WERI-Rb-1 (cell line): ENCODE data around the gene NAT16.
"Not testable (repeated sequence)": the region's sequence is repeated elsewhere in the genome, so short reads cannot be mapped to it uniquely, and the experiment has no call there.

Experiments used
- DNase-seq: peaks from one replicate; pipeline ENCODE4 v3.0.0-alpha.2; 2020
- H3K27ac ChIP-seq: fragments of 250-450 bp; sonication (Bioruptor Pico); 2 replicates; pipeline ENCODE4 v1.5.1; 2020; ENCODE audit warnings: mild to moderate bottlenecking, moderate library complexity
- H3K27me3 ChIP-seq: fragments of 250-450 bp; sonication (Bioruptor Pico); 2 replicates; pipeline ENCODE4 v1.5.1; 2021; ENCODE audit warnings: mild to moderate bottlenecking, low read depth, moderate library complexity; ENCODE audit not compliant: insufficient read depth, severe bottlenecking
- H3K36me3 ChIP-seq: fragments of 250-450 bp; sonication (Bioruptor Pico); 2 replicates; pipeline ENCODE4 v1.5.1; 2020; ENCODE audit warnings: mild to moderate bottlenecking, moderate library complexity
- H3K4me3 ChIP-seq: 2 replicates; pipeline ENCODE4 v1.5.1; 2011; ENCODE audit warnings: low read depth, mild to moderate bottlenecking, control low read depth, low read length
- H3K9me3 ChIP-seq: fragments of 250-450 bp; sonication (Bioruptor Pico); 2 replicates; pipeline ENCODE4 v1.5.1; 2021; ENCODE audit warnings: mild to moderate bottlenecking, moderate library complexity; ENCODE audit not compliant: severe bottlenecking
- TF ChIP-seq, protein P1 (sequence below): IDR thresholded peaks from 2 replicates; pipeline ENCODE4 v1.5.1; 2011; ENCODE audit warnings: low read depth, mild to moderate bottlenecking, control low read depth, inconsistent platforms, low read length

Gene NAT16

DNA sequence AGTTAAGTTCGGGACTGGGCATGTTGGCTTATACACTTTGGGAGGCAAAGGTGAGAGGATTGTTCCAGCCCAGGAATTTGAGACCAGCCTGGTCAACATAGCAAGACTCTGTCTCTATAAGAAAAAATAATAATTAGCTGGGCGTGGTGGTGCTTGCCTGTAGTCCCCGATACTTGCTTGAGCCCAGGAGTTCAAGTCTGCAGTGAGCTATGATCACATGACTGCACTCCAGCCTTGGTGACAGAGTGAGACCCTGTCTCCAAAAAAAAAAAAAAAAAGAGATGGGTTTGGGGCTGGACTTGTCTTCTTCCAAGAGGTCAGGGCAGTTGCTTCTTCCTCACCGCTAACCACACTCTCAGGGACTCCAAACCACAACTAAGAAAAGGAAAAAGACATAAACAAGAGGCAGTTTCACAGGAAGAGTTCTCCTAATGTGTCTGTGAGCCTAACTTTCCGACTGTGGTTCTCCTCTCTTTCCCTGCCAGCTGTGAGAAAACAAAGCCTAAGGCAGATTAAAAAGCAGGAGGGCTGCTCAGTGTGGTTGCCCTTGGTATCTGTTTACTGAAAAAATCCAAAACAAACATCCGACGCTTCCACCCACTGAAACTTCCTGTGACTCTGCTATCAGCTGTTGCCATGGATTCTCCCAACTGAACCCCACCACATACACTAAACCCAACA is 55.6 kb downstream of the NAT16 start:
- Histone ChIP-seq H3K27me3 (peaks cover 91% of the 10 kb centered on the region), H3K9me3 (peaks cover 4% of the 10 kb centered on the region), H3K27ac (no peak overlapping the region), H3K4me3 (no peak overlapping the region), H3K36me3 (no peaks in the 10 kb centered on the region)
- TF ChIP-seq, protein P1, sequence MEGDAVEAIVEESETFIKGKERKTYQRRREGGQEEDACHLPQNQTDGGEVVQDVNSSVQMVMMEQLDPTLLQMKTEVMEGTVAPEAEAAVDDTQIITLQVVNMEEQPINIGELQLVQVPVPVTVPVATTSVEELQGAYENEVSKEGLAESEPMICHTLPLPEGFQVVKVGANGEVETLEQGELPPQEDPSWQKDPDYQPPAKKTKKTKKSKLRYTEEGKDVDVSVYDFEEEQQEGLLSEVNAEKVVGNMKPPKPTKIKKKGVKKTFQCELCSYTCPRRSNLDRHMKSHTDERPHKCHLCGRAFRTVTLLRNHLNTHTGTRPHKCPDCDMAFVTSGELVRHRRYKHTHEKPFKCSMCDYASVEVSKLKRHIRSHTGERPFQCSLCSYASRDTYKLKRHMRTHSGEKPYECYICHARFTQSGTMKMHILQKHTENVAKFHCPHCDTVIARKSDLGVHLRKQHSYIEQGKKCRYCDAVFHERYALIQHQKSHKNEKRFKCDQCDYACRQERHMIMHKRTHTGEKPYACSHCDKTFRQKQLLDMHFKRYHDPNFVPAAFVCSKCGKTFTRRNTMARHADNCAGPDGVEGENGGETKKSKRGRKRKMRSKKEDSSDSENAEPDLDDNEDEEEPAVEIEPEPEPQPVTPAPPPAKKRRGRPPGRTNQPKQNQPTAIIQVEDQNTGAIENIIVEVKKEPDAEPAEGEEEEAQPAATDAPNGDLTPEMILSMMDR: no peak
- DNase-seq: no peak

DNA sequence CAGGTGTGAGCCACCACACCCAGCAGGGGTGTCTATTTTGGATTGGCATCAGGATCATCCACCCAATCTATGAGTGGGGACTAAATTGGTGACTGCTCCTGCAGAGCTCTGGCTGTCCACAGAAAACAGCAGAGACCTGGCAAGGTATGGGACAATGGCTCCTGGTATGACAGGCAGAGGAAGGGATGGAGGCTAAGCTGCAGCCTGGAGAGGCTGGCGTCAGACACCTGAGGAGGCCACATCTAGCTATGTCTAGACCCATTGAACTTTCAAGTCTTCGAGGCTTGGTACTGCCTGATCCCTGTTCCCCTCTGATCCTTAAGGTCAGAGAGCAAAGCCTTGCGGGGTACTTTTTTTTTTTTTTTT is 56.4 kb downstream of the NAT16 start:
- H3K36me3 ChIP-seq: no peaks in the 10 kb centered on the region
- H3K27me3 ChIP-seq: peaks cover 94% of the 10 kb centered on the region
- TF ChIP-seq, protein P1: no peak
- peaks cover 4% of the 10 kb centered on the region for H3K9me3 ChIP-seq
- H3K27ac ChIP-seq: no peak overlapping the region
- no peak for DNase-seq
- no peak overlapping the region for H3K4me3 ChIP-seq

DNA sequence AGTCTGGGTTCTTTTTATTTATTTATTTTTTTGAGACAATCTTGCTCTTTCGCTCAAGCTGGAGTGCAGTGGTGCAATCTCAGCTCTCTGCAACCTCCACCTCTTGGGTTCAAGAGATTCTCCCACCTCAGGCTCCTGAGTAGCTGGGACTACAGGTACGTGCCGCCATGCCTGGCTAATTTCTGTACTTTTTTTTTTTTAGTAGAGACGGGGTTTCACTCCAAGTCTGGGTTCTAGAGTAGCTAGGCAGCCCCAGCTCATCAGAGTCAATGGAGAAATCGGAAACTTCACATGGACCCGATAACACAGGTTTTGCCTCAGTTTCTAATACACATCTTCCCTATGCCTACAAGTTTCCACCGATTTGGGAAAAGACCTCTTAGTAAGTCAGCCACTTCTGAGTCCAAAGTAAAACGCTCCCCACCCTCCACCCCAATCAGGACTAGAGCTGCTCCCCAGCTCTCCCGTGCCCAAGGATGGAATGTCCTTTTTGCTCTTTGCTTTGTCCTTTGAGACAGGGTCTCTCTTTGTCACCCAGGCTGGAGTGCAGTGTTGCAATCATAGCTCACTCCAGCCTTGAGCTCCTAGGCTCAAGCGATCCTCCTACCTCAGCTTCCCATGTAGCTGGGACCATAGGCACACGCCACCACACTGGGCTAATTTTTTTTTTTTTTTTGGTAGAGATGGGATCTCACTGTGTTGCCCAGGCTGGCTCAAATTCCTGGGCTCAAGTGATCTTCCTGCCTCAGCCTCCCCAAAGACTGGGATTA is 57.0 kb downstream of the NAT16 start:
- TF ChIP-seq, protein P1: no peak
- peaks cover 91% of the 10 kb centered on the region for H3K27me3 ChIP-seq
- no peak for DNase-seq
- peaks cover 4% of the 10 kb centered on the region for H3K9me3 ChIP-seq
- no peak overlapping the region for H3K27ac ChIP-seq
- no peaks in the 10 kb centered on the region for H3K36me3 ChIP-seq
- no peak overlapping the region for H3K4me3 ChIP-seq

DNA sequence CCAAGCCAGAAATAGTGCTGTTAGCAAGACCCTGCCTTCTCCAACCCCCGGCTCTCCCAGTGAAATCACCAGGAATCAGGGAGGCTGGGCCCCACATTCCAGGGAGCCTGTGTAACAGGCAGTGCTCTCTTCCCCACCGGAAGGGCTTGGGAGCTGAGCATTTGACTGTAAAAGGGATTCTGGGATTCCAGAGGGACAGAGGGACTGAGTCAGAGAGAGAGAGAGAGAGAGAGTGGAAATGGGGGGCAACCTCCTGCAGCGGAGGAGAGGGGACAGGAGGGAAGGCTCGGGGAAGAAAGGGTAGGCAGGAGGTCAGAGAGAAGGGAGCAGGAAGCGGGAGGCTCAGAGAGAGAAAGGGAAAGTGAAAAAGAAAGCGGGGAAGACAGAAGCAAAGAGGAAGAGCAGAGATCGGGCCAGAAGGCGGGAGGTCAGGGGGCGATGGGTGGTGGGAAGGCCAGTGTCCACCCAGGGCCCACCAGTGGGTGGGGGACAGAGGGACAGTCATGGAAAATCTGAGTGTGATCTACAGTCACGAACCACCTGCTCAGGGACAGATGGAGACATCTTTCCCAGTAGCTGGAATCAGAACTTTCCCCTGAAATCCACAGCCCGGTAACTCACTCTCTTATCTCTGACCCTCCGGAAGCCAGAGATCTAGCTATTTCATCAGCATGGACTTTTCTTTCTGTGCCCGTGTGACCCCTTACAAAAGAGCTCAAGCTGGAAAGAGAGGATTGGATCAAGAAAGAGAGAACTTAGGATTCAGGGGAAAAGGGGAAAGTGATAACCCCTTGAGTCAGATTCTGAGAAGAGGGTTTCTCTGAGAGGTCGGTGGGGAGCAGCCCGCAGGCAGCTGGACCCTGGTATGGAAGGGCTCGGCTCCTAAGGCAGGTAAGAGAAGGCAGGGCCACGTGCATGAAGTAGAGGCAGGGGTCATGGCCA is 57.8 kb downstream of the NAT16 start:
- no peak overlapping the region for H3K27ac ChIP-seq
- peaks cover 91% of the 10 kb centered on the region for H3K27me3 ChIP-seq
- TF ChIP-seq, protein P1: no peak
- H3K9me3 ChIP-seq: peaks cover 4% of the 10 kb centered on the region
- DNase-seq: no peak
- H3K36me3 ChIP-seq: no peaks in the 10 kb centered on the region
- H3K4me3 ChIP-seq: no peak overlapping the region

DNA sequence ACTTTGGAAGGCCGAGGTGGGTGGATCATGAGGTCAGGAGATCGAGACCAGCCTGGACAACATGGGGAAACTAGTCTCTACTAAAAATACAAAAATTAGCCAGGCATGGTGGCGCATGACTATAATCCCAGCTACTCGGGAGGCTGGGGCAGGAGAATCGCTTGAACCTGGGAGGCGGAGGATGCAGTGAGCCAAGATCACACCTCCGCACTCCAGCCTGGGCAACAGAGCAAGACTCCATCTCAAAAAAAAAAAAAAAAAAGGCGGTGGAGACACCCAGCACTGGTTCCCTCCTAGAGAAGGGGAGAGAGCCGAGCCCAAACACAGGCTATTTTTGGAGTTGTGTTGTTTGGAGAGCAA is 58.5 kb downstream of the NAT16 start:
- not testable (repeated sequence) for DNase-seq, H3K27ac ChIP-seq, H3K36me3 ChIP-seq, H3K4me3 ChIP-seq, H3K9me3 ChIP-seq
- peaks cover 91% of the 10 kb centered on the region for H3K27me3 ChIP-seq
